WI38 (cell line): ENCODE data around the gene MGME1.

Experiments
- H3K4me3 ChIP-seq: 2 replicates; pipeline ENCODE4 v1.5.1; 2011; ENCODE audit warnings: low read depth, mild to moderate bottlenecking, control low read depth, low read length
- TF ChIP-seq, protein P1 (sequence below): IDR thresholded peaks from 2 replicates; pipeline ENCODE4 v1.5.1; 2012; ENCODE audit warnings: low read depth, mild to moderate bottlenecking, control low read depth, low read length

Gene MGME1

DNA sequence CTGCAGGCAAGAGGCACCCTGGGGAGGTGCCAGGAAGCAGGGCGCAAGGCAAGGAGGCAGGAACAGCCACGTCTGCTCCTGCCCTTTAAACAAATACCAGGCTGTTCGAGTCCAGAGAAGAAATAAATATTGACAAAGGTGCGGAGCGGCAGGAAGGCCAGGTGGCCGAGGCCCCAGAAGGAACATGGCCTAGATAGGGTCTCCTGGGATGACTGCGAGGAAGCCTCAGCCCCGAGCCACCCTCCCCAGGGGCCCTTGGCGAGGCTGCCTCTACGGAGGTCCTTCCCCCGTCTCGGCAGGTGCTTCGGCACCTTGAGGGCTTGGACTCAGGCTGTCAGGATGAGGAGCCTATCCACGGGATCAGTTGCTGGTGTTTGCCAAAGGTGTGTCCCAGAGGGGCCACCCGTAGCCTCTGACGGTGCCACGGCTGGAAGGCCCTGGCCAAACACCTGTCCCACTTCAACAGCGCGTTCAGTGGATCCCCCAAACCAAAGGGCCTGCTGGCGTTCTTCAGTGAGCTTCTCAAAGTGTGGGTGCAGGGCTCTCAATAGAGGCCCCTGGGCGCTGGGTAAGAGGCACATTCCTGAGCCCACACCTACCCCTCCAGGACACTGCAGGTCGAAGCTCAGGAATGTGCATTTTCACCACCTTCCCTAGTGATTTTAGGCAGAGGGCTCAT, 40.0 kb upstream of the MGME1 start:
- H3K4me3 ChIP-seq: no peak overlapping the region
- TF ChIP-seq, protein P1, sequence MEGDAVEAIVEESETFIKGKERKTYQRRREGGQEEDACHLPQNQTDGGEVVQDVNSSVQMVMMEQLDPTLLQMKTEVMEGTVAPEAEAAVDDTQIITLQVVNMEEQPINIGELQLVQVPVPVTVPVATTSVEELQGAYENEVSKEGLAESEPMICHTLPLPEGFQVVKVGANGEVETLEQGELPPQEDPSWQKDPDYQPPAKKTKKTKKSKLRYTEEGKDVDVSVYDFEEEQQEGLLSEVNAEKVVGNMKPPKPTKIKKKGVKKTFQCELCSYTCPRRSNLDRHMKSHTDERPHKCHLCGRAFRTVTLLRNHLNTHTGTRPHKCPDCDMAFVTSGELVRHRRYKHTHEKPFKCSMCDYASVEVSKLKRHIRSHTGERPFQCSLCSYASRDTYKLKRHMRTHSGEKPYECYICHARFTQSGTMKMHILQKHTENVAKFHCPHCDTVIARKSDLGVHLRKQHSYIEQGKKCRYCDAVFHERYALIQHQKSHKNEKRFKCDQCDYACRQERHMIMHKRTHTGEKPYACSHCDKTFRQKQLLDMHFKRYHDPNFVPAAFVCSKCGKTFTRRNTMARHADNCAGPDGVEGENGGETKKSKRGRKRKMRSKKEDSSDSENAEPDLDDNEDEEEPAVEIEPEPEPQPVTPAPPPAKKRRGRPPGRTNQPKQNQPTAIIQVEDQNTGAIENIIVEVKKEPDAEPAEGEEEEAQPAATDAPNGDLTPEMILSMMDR: no peak

DNA sequence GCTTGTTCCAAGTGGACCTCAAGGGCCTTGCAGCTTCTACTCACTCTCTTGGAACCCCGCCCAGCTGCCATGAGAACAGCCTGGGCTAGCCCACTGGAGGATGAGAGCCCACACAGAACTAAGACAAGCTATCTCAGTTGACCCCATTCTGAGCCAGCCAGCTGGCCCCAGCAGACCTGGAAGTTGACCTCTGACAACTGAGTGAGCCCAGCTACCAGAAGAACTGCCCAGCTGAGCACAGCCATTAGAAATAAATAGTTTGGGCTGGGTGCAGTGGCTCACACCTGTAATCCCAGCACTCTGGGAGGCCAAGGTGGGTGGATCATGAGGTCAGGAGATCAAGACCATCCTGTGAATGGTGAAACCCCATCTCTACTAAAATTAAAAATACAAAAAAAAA, 37.3 kb upstream of the MGME1 start:
- no peak overlapping the region for H3K4me3 ChIP-seq
- TF ChIP-seq, protein P1: no peak

DNA sequence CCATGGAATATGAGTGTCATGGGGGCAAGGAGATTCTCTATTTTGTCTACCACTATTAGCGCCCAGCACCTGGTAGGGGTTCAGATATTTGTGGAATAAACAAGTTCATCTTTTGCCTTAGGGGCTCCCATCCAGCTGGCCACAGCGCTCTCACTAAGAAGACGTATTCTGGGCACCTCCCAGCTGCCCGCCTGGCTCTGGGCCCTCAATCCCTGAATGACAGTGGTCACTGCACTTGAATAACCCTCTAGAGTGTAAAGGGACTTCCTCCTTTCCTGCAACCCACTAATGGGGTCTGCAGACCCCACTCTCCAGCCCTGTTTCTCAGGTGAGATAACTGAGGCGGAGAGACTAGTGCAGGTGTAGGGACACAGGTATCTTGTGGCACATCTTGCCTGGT, 36.4 kb upstream of the MGME1 start:
- TF ChIP-seq, protein P1: no peak

DNA sequence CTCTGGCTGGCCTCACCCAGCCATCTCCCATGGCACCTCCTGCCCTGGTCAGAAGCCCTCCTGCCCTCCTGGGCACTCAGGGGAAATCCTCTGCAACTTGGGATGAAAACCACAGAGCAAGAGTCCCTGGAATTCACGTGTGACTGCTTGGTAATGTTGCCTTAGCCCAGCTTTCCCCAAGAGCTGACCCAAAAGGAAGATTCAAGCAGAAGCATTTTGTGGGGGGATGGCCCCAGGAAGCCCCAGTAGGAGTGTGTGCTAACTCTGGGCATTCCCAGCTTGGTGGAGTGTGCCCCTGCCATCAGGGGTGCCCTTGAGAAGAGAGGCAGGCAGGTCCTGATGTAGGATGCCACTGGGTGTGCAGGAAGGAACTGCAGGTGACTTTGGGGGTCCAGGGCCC, 35.7 kb upstream of the MGME1 start:
- no peak overlapping the region for H3K4me3 ChIP-seq
- TF ChIP-seq, protein P1: no peak

More for the DNA sequence above, 36.4 kb upstream of the MGME1 start:
- no peak overlapping the region for H3K4me3 ChIP-seq

DNA sequence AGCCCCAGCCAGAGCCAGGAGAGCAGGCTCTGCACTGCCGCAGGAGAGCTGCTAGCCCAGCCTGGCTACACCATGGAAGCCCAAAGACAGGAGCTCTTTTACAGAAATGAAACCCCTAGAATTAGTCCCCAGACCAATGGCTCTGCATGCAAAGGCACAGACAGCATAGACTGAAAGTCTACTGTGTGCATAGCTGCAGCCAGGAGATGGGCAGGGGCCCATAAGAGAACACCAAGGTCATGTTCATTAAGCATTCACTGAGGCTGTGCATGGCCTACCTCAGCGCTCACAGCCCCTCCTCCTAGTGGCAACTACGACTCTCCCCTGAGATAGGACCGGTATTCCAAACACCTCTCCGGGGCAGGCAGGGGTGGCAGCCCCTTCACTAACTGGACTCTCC, 35.1 kb upstream of the MGME1 start:
- TF ChIP-seq, protein P1: no peak

DNA sequence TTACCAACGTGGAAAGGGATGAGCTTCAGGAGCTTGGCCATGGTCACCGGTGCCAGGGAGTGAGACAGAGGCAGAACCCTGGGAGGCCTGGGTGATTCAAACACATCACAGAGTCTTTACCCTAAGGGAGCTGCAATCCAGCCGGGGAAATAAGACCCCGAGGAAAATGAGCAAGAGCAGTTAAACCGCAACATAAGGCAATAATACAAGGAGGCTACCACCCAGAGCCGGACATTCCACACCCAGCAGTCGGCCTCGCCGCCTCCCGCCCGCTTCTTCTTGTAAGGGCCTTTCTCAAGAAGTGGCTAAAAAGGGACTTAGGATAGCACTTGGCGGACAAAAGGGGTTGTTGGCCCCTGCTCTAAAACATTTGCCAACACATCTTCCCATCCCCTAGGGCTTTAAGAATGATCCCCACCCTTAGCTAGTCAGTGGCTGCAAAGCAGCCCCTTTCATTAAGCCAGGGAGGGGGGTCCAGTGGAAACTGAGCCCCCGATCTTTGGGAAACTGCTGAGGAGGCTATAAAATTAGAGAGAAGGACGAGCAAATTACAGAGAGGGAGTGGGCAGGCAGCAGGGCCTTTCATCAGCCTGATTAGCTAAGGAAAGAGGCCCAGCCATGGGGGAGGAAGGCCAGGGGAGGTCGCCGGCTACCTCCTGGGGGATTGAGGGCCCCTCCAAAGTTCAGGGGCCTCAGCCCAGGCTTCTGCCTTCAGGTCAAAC, 34.5 kb upstream of the MGME1 start:
- TF ChIP-seq, protein P1: no peak
- no peak overlapping the region for H3K4me3 ChIP-seq

More for the DNA sequence above, 35.1 kb upstream of the MGME1 start:
- H3K4me3 ChIP-seq: no peak overlapping the region

DNA sequence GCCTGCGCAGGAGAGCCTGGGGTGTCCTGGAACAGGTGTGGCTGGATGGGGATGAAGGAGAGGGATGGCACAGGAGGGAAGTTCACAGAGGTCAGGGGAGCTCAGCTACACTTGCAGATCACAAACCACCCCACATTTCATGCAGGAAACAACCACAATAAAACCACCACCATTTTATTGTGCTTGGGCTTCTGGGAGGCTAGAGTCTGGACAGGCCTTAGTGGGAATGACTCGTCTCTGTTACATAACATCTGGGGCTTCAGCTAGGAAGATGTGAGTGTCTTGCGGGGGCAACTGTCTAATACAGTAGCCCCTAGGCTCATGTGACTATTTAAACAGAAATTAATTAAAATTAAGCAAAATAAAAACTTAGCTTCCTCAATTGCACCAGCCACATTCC, 33.6 kb upstream of the MGME1 start:
- no peak overlapping the region for H3K4me3 ChIP-seq
- TF ChIP-seq, protein P1: no peak
